Neural progenitor cell (in vitro differentiated cells): ENCODE measurements around the gene PTGER2.

Experiments
- CTCF ChIP-seq: fragments of 200-600 bp; sonication (generic); IDR thresholded peaks from 2 replicates; pipeline ENCODE4 v1.5.1; 2017; ENCODE audit warnings: antibody characterized with exemption, mild to moderate bottlenecking
- EZH2 ChIP-seq: fragments of 200-600 bp; sonication (generic); IDR thresholded peaks from 2 replicates; pipeline ENCODE4 v1.6.1; 2017; ENCODE audit warnings: antibody characterized with exemption, mild to moderate bottlenecking, moderate library complexity
- EZH2phosphoT487 ChIP-seq: fragments of 200-600 bp; sonication (generic); IDR thresholded peaks from 2 replicates; pipeline ENCODE4 v1.6.1; 2017; ENCODE audit warnings: antibody characterized with exemption

- TF ChIP-seq EZH2 (no peak), CTCF (no peak), EZH2phosphoT487 (no peak)
Measured at GRCh38 chr14:52271538-52271937, 42.6 kb upstream of the PTGER2 start.
